AG04450 (cell line): ENCODE measurements around the gene FHIP1A. TPM values are rescaled to one million over a fixed set of nuclear protein-coding genes. Genes with fewer than 3 reads are reported as not detected.

Experiments used
- CTCF ChIA-PET: fragments of 300-600, 350-600 bp; formaldehyde crosslinking; extraction: SDS; loops from one replicate; lab custom pipeline; 2022; ENCODE audit warnings: antibody characterized with exemption, inconsistent platforms; lab: Charles Lee
- POLR2A ChIA-PET: fragments of 350-600 bp; formaldehyde crosslinking; extraction: SDS; loops from one replicate; lab custom pipeline; 2021; ENCODE audit warnings: antibody characterized with exemption, inconsistent platforms; lab: Yijun Ruan, JAX
- DNase-seq: peaks from one replicate; pipeline ENCODE4 v3.0.0-alpha.2; 2011; ENCODE audit warnings: low read depth, low spot score
- H3K27ac ChIP-seq: one replicate; pipeline ENCODE4 v1.5.1; 2012; ENCODE audit warnings: low read depth, low read length, control low read depth
- H3K27me3 ChIP-seq: one replicate; pipeline ENCODE4 v1.6.0; 2012; ENCODE audit warnings: low read length; ENCODE audit not compliant: control insufficient read depth, insufficient read depth
- H3K4me3 ChIP-seq: 2 replicates; pipeline ENCODE4 v1.5.1; 2011; ENCODE audit warnings: mild to moderate bottlenecking, low read depth, low read length, control low read depth
- H3K9me3 ChIP-seq: 2 replicates; pipeline ENCODE4 v1.5.1; 2012; ENCODE audit warnings: low read length; ENCODE audit not compliant: control insufficient read depth, insufficient read depth
- CTCF ChIP-seq: IDR thresholded peaks from 2 replicates; pipeline ENCODE4 v1.5.1; 2011; ENCODE audit warnings: low read depth, low read length, control low read depth, inconsistent platforms
- polyA minus RNA-seq: library from RNA; depleted of rRNA, polyadenylated mRNA; stranded (reverse); fragments of >200 nt; gene quantifications from 2 replicates; pipeline ENCODE4 v1.2.3, GENCODE V29; 2011; rRNA and poly(A)+ RNA removed
- polyA plus RNA-seq: library from polyadenylated mRNA; depleted of rRNA; stranded (reverse); fragments of >200 nt; gene quantifications from 2 replicates; pipeline ENCODE4 v1.2.3, GENCODE V29; 2011; rRNA removed

FHIP1A gene
- polyA plus RNA-seq: 0.06 TPM in 1 of 2 replicates, not detected in the other
- polyA minus RNA-seq: 0.23 and 0.61 TPM in 2 replicates

- no peaks in the 10 kb centered on the region; the same call in 1 of the 2 replicates for H3K9me3 ChIP-seq
- TF ChIP-seq CTCF: peak; percentile 16; the same call in 1 of the 2 replicates
- ChIA-PET CTCF (interaction anchor here (0.8 kb wide), 1 partner anchor 291 kb away, joined by 3 read pairs; no protein-coding TSS in a partner anchor), POLR2A (interaction anchor here (0.6 kb wide), 1 partner anchor 86 kb away, joined by 7 read pairs; no protein-coding TSS in a partner anchor)
- H3K27ac ChIP-seq: no peak within 1 kb of the TSS
- peak within 1 kb of the TSS; percentile 64 for H3K4me3 ChIP-seq
- peaks cover 38% of the 10 kb centered on the region for H3K27me3 ChIP-seq
- peak; percentile 4 for DNase-seq
Observed at GRCh38 chr4:151408630-151409469, at the start of gene FHIP1A. Gene FHIP1A, plus strand, starts transcription at chr4:151409176. Its CDS starts 157,084 bp downstream, at chr4:151566260.

GRCh38 chr4:151359576-151359975, 49.4 kb upstream of the FHIP1A start:
- Histone ChIP-seq H3K9me3 (no peaks in the 10 kb centered on the region), H3K27ac (no peak overlapping the region), H3K27me3 (peaks cover 2% of the 10 kb centered on the region), H3K4me3 (no peak overlapping the region)
- ChIA-PET CTCF (interaction anchor here (1.7 to 2.5 kb wide), 2 partner anchors 242 to 253 kb away, joined by 7 to 20 read pairs; no protein-coding TSS in a partner anchor), POLR2A (no interaction called here)
- TF ChIP-seq CTCF: no peak
- no peak for DNase-seq

- Histone ChIP-seq H3K4me3 (no peak overlapping the region), H3K27ac (no peak overlapping the region), H3K9me3 (no peaks in the 10 kb centered on the region), H3K27me3 (peaks cover 2% of the 10 kb centered on the region)
- CTCF ChIA-PET: interaction anchor here (1.4 to 2.5 kb wide), 2 partner anchors 85 to 244 kb away, joined by 3 to 20 read pairs; no protein-coding TSS in a partner anchor
- POLR2A ChIA-PET: no interaction called here
- no peak for TF ChIP-seq CTCF
- DNase-seq: no peak
Observed at GRCh38 chr4:151361126-151361525, 47.9 kb upstream of the FHIP1A start.

GRCh38 chr4:151361966-151362365, 47.0 kb upstream of the FHIP1A start:
- POLR2A ChIA-PET: no interaction called here

More at GRCh38 chr4:151361966-151362365, 47.0 kb upstream of the FHIP1A start:
- CTCF ChIA-PET: interaction anchor here (0.7 to 2.3 kb wide), 5 partner anchors 86 to 257 kb away, joined by 3 to 11 read pairs (median 3); no protein-coding TSS in a partner anchor
- H3K4me3 ChIP-seq: no peak overlapping the region
- no peak for DNase-seq
- no peak for TF ChIP-seq CTCF
- H3K27me3 ChIP-seq: peaks cover 3% of the 10 kb centered on the region
- no peaks in the 10 kb centered on the region for H3K9me3 ChIP-seq
- no peak overlapping the region for H3K27ac ChIP-seq
